Vagina (tissue), 2 donors: ENCODE data around the gene RMP24.

Experiments
- DNase-seq, 2 donors: peaks; one replicate each; pipeline ENCODE4 v3.0.0-alpha.2; 2017; ENCODE audit errors: extremely low spot score in 2 of 2
- H3K27ac ChIP-seq: fragments of 200-600 bp; sonication (generic); one replicate; pipeline ENCODE4 v1.5.1; 2019
- H3K27me3 ChIP-seq: fragments of 200-600 bp; sonication (generic); one replicate; pipeline ENCODE4 v1.5.1; 2019
- H3K36me3 ChIP-seq, 2 donors: fragments of 200-600 bp; sonication (generic); one replicate each; pipeline ENCODE4 v1.5.1; 2017 to 2019
- H3K4me1 ChIP-seq: fragments of 200-600 bp; sonication (generic); one replicate; pipeline ENCODE4 v1.5.1; 2019
- H3K4me3 ChIP-seq, 2 donors: fragments of 200-600 bp; sonication (generic); 1 replicate in 1 of 2; 2 replicates in 1 of 2; pipeline ENCODE4 v1.5.1; 2016 to 2019
- H3K9me3 ChIP-seq: fragments of 200-600 bp; sonication (generic); one replicate; pipeline ENCODE4 v1.5.1; 2019
- CTCF ChIP-seq, 3 experiments: fragments of 450-650 bp in 2 of 3; fragments of 200-600 bp in 1 of 3; sonication (generic) in 1 of 3; IDR thresholded peaks; one replicate each; pipeline ENCODE4 v1.5.1; 2017 to 2019; ENCODE audit warnings: antibody characterized with exemption in 3 of 3, mild to moderate bottlenecking in 2 of 3, moderate library complexity in 2 of 3
- POLR2A ChIP-seq, 2 donors: fragments of 450-650 bp; IDR thresholded peaks; one replicate each; pipeline ENCODE4 v1.6.1; 2017; ENCODE audit warnings: antibody characterized with exemption in 2 of 2, mild to moderate bottlenecking in 2 of 2, moderate library complexity in 2 of 2
- POLR2AphosphoS5 ChIP-seq, 2 donors: sonication (generic); formaldehyde crosslinking; IDR thresholded peaks; one replicate each; pipeline ENCODE4 v1.9.0; 2017; ENCODE audit warnings: antibody characterized with exemption in 2 of 2, mild to moderate bottlenecking in 2 of 2, low read depth in 1 of 2; ENCODE audit not compliant: insufficient read depth in 1 of 2
- intact Hi-C: fragments of 100-400 bp; cut with DNase I; formaldehyde crosslinking; loops from one replicate; pipeline ENCODE4 v1.15.1; 2023

Gene RMP24

GRCh38 chr18:35998967-35999366 is 26.5 kb downstream of the RMP24 start:
- Histone ChIP-seq H3K27me3 (no peaks in the 10 kb centered on the region), H3K9me3 (no peaks in the 10 kb centered on the region), H3K4me3 (no peak overlapping the region), H3K27ac (no peak overlapping the region), H3K4me1 (no peaks in the 10 kb centered on the region), H3K36me3 (no peaks in the 10 kb centered on the region)
- no peak for TF ChIP-seq POLR2AphosphoS5 (IDR thresholded peaks at IDR 0.05; ENCODE audit: insufficient read depth in 1 of 2, low read depth in 1 of 2)
- TF ChIP-seq CTCF (IDR thresholded peaks at IDR 0.05) = no peak
- TF ChIP-seq POLR2A (IDR thresholded peaks at IDR 0.05) = no peak
- DNase-seq = no peak
- intact Hi-C loops = no loop called here

GRCh38 chr18:35999925-36000324 is 27.4 kb downstream of the RMP24 start:
- intact Hi-C loops = no loop called here
- no peak overlapping the region for H3K4me3 ChIP-seq
- no peak for DNase-seq
- no peaks in the 10 kb centered on the region for H3K36me3 ChIP-seq
- TF ChIP-seq POLR2AphosphoS5 (IDR thresholded peaks at IDR 0.05; ENCODE audit: insufficient read depth in 1 of 2, low read depth in 1 of 2) = no peak
- TF ChIP-seq POLR2A (IDR thresholded peaks at IDR 0.05) = no peak
- no peak for TF ChIP-seq CTCF (IDR thresholded peaks at IDR 0.05)
- H3K9me3 ChIP-seq = no peaks in the 10 kb centered on the region
- no peaks in the 10 kb centered on the region for H3K27me3 ChIP-seq
- no peaks in the 10 kb centered on the region for H3K4me1 ChIP-seq
- no peak overlapping the region for H3K27ac ChIP-seq

GRCh38 chr18:36006997-36007396 is 34.5 kb downstream of the RMP24 start:
- no peak for TF ChIP-seq CTCF (IDR thresholded peaks at IDR 0.05)
- no peak for TF ChIP-seq POLR2AphosphoS5 (IDR thresholded peaks at IDR 0.05; ENCODE audit: insufficient read depth in 1 of 2, low read depth in 1 of 2)
- no peak for TF ChIP-seq POLR2A (IDR thresholded peaks at IDR 0.05)

GRCh38 chr18:36009214-36009613 is 36.7 kb downstream of the RMP24 start:
- TF ChIP-seq POLR2AphosphoS5 (IDR thresholded peaks at IDR 0.05; ENCODE audit: insufficient read depth in 1 of 2, low read depth in 1 of 2) = no peak
- TF ChIP-seq POLR2A (IDR thresholded peaks at IDR 0.05) = no peak
- no peak for TF ChIP-seq CTCF (IDR thresholded peaks at IDR 0.05)
- DNase-seq = no peak
- Histone ChIP-seq H3K4me1 (no peaks in the 10 kb centered on the region), H3K27me3 (no peaks in the 10 kb centered on the region), H3K9me3 (no peaks in the 10 kb centered on the region), H3K36me3 (no peaks in the 10 kb centered on the region), H3K4me3 (no peak overlapping the region), H3K27ac (no peak overlapping the region)
- intact Hi-C loops = no loop called here

More at GRCh38 chr18:36006997-36007396, 34.5 kb downstream of the RMP24 start:
- Histone ChIP-seq H3K9me3 (no peaks in the 10 kb centered on the region), H3K27ac (no peak overlapping the region), H3K27me3 (no peaks in the 10 kb centered on the region), H3K4me3 (no peak overlapping the region), H3K4me1 (no peaks in the 10 kb centered on the region), H3K36me3 (no peaks in the 10 kb centered on the region)
- DNase-seq = no peak
- intact Hi-C loops = no loop called here

GRCh38 chr18:36012891-36013290 is 40.4 kb downstream of the RMP24 start:
- H3K27ac ChIP-seq = no peak overlapping the region
- H3K9me3 ChIP-seq = no peaks in the 10 kb centered on the region
- DNase-seq = no peak
- no peaks in the 10 kb centered on the region for H3K4me1 ChIP-seq
- TF ChIP-seq POLR2AphosphoS5 (IDR thresholded peaks at IDR 0.05; ENCODE audit: insufficient read depth in 1 of 2, low read depth in 1 of 2) (no peak), POLR2A (IDR thresholded peaks at IDR 0.05) (no peak), CTCF (IDR thresholded peaks at IDR 0.05) (no peak)
- H3K27me3 ChIP-seq = no peaks in the 10 kb centered on the region
- no peak overlapping the region for H3K4me3 ChIP-seq
- no peaks in the 10 kb centered on the region for H3K36me3 ChIP-seq
- intact Hi-C loops = no loop called here
